ENCODE measurements around the gene NACC2.

Gene NACC2

GRCh38 chr9:136010176-136010575, 84.9 kb downstream of the NACC2 start:
- no peak overlapping the region for H3K27ac Mint-ChIP-seq

GRCh38 chr9:136009516-136009915, 85.6 kb downstream of the NACC2 start:
- ATAC-seq (ENCODE audit: low read depth) = no peak
- no peak for DNase-seq (ENCODE audit: low spot score in 2 of 2)
- H3K36me3 Mint-ChIP-seq = no peaks in the 10 kb centered on the region

More at GRCh38 chr9:136010176-136010575, 84.9 kb downstream of the NACC2 start:
- no peak for ATAC-seq (ENCODE audit: low read depth)
- Mint-ChIP-seq H3K36me3 (no peaks in the 10 kb centered on the region), H3K9me3 (no peaks in the 10 kb centered on the region), H3K27me3 (peaks cover 8% of the 10 kb centered on the region), H3K4me3 (no peak overlapping the region), H3K4me1 (no peaks in the 10 kb centered on the region)
- DNase-seq (ENCODE audit: low spot score in 2 of 2) = no peak

GRCh38 chr9:136008693-136008997, 86.4 kb downstream of the NACC2 start:
- Mint-ChIP-seq H3K27ac (no peak overlapping the region), H3K4me3 (no peak overlapping the region), H3K9me3 (no peaks in the 10 kb centered on the region), H3K4me1 (peaks cover 5% of the 10 kb centered on the region), H3K36me3 (no peaks in the 10 kb centered on the region), H3K27me3 (peaks cover 8% of the 10 kb centered on the region)
- ATAC-seq (ENCODE audit: low read depth) (no peak), DNase-seq (ENCODE audit: low spot score in 2 of 2) (no peak)

More at GRCh38 chr9:136009516-136009915, 85.6 kb downstream of the NACC2 start:
- Mint-ChIP-seq H3K4me1 (no peaks in the 10 kb centered on the region), H3K9me3 (no peaks in the 10 kb centered on the region), H3K27me3 (peaks cover 7% of the 10 kb centered on the region), H3K27ac (no peak overlapping the region), H3K4me3 (no peak overlapping the region)

- Mint-ChIP-seq H3K27me3 (peaks cover 8% of the 10 kb centered on the region), H3K4me3 (no peak overlapping the region), H3K36me3 (no peaks in the 10 kb centered on the region), H3K27ac (no peak overlapping the region), H3K9me3 (no peaks in the 10 kb centered on the region), H3K4me1 (peaks cover 5% of the 10 kb centered on the region)
- no peak for DNase-seq (ENCODE audit: low spot score in 2 of 2)
- ATAC-seq (ENCODE audit: low read depth) = no peak
These were observed 87.0 kb downstream of the NACC2 start for GRCh38 chr9:136007934-136008692.

GRCh38 chr9:136007276-136007933, 87.7 kb downstream of the NACC2 start:
- Mint-ChIP-seq H3K36me3 (no peaks in the 10 kb centered on the region), H3K9me3 (no peaks in the 10 kb centered on the region)

GRCh38 chr9:136006169-136006568, 88.9 kb downstream of the NACC2 start:
- H3K4me1 Mint-ChIP-seq = peaks cover 5% of the 10 kb centered on the region
- ATAC-seq (ENCODE audit: low read depth) = no peak
- H3K9me3 Mint-ChIP-seq = no peaks in the 10 kb centered on the region
- H3K36me3 Mint-ChIP-seq = no peaks in the 10 kb centered on the region
- peaks cover 10% of the 10 kb centered on the region for H3K27me3 Mint-ChIP-seq
- no peak overlapping the region for H3K4me3 Mint-ChIP-seq
- H3K27ac Mint-ChIP-seq = no peak overlapping the region
- DNase-seq (ENCODE audit: low spot score in 2 of 2) = no peak

More at GRCh38 chr9:136007276-136007933, 87.7 kb downstream of the NACC2 start:
- no peak overlapping the region for H3K27ac Mint-ChIP-seq
- no peak overlapping the region for H3K4me3 Mint-ChIP-seq
- DNase-seq (ENCODE audit: low spot score in 2 of 2) = no peak
- peaks cover 10% of the 10 kb centered on the region for H3K27me3 Mint-ChIP-seq
- H3K4me1 Mint-ChIP-seq = peaks cover 5% of the 10 kb centered on the region
- no peak for ATAC-seq (ENCODE audit: low read depth)

GRCh38 chr9:136004712-136005111, 90.4 kb downstream of the NACC2 start:
- peaks cover 10% of the 10 kb centered on the region for H3K27me3 Mint-ChIP-seq
- peaks cover 5% of the 10 kb centered on the region for H3K4me1 Mint-ChIP-seq
- H3K9me3 Mint-ChIP-seq = no peaks in the 10 kb centered on the region
- no peaks in the 10 kb centered on the region for H3K36me3 Mint-ChIP-seq
- no peak overlapping the region for H3K4me3 Mint-ChIP-seq
- ATAC-seq (ENCODE audit: low read depth) (no peak), DNase-seq (ENCODE audit: low spot score in 2 of 2) (no peak)
- H3K27ac Mint-ChIP-seq = no peak overlapping the region

- Mint-ChIP-seq H3K4me3 (no peak overlapping the region), H3K4me1 (peaks cover 5% of the 10 kb centered on the region), H3K36me3 (no peaks in the 10 kb centered on the region), H3K9me3 (no peaks in the 10 kb centered on the region), H3K27ac (no peak overlapping the region), H3K27me3 (peaks cover 10% of the 10 kb centered on the region)
- ATAC-seq (ENCODE audit: low read depth) (no peak), DNase-seq (ENCODE audit: low spot score in 2 of 2) (no peak)
These were observed 90.9 kb downstream of the NACC2 start for GRCh38 chr9:136004219-136004618.

- DNase-seq (ENCODE audit: low spot score in 2 of 2) (no peak), ATAC-seq (ENCODE audit: low read depth) (no peak)
- H3K36me3 Mint-ChIP-seq = no peaks in the 10 kb centered on the region
- H3K4me3 Mint-ChIP-seq = no peak overlapping the region
- peaks cover 5% of the 10 kb centered on the region for H3K4me1 Mint-ChIP-seq
- peaks cover 10% of the 10 kb centered on the region for H3K27me3 Mint-ChIP-seq
- no peaks in the 10 kb centered on the region for H3K9me3 Mint-ChIP-seq
- no peak overlapping the region for H3K27ac Mint-ChIP-seq
These were observed 91.5 kb downstream of the NACC2 start for GRCh38 chr9:136003411-136004218.

- H3K27me3 Mint-ChIP-seq = peaks cover 10% of the 10 kb centered on the region
- no peaks in the 10 kb centered on the region for H3K9me3 Mint-ChIP-seq
- no peak overlapping the region for H3K27ac Mint-ChIP-seq
- H3K36me3 Mint-ChIP-seq = no peaks in the 10 kb centered on the region
- H3K4me1 Mint-ChIP-seq = peaks cover 5% of the 10 kb centered on the region
- no peak for ATAC-seq (ENCODE audit: low read depth)
- no peak overlapping the region for H3K4me3 Mint-ChIP-seq
- no peak for DNase-seq (ENCODE audit: low spot score in 2 of 2)
These were observed 92.2 kb downstream of the NACC2 start for GRCh38 chr9:136002881-136003280.

GRCh38 chr9:136002215-136002614, 92.9 kb downstream of the NACC2 start:
- peaks cover 7% of the 10 kb centered on the region for H3K27me3 Mint-ChIP-seq
- ATAC-seq (ENCODE audit: low read depth) (no peak), DNase-seq (ENCODE audit: low spot score in 2 of 2) (no peak)
- no peak overlapping the region for H3K4me3 Mint-ChIP-seq
- no peaks in the 10 kb centered on the region for H3K36me3 Mint-ChIP-seq
- H3K9me3 Mint-ChIP-seq = no peaks in the 10 kb centered on the region
- H3K27ac Mint-ChIP-seq = no peak overlapping the region
- H3K4me1 Mint-ChIP-seq = peaks cover 5% of the 10 kb centered on the region

- Mint-ChIP-seq H3K9me3 (no peaks in the 10 kb centered on the region), H3K27ac (no peak overlapping the region)
- no peak for DNase-seq (ENCODE audit: low spot score in 2 of 2)
These were observed 93.9 kb downstream of the NACC2 start for GRCh38 chr9:136001231-136001630.

GRCh38 chr9:135998410-135999071, 96.5 kb downstream of the NACC2 start:
- H3K4me3 Mint-ChIP-seq = no peak overlapping the region
- H3K27ac Mint-ChIP-seq = no peak overlapping the region
- H3K4me1 Mint-ChIP-seq = no peaks in the 10 kb centered on the region
- H3K36me3 Mint-ChIP-seq = no peaks in the 10 kb centered on the region
- DNase-seq (ENCODE audit: low spot score in 2 of 2) = no peak
- ATAC-seq (ENCODE audit: low read depth) = no peak
- H3K27me3 Mint-ChIP-seq = peaks cover 2% of the 10 kb centered on the region
- no peaks in the 10 kb centered on the region for H3K9me3 Mint-ChIP-seq

More at GRCh38 chr9:136001231-136001630, 93.9 kb downstream of the NACC2 start:
- Mint-ChIP-seq H3K4me3 (no peak overlapping the region), H3K4me1 (peaks cover 5% of the 10 kb centered on the region), H3K27me3 (peaks cover 7% of the 10 kb centered on the region), H3K36me3 (no peaks in the 10 kb centered on the region)
- no peak for ATAC-seq (ENCODE audit: low read depth)

GRCh38 chr9:135998016-135998380, 97.1 kb downstream of the NACC2 start:
- DNase-seq (ENCODE audit: low spot score in 2 of 2) = no peak
- Mint-ChIP-seq H3K27me3 (peaks cover 2% of the 10 kb centered on the region), H3K9me3 (no peaks in the 10 kb centered on the region), H3K36me3 (no peaks in the 10 kb centered on the region), H3K4me3 (no peak overlapping the region), H3K27ac (no peak overlapping the region), H3K4me1 (no peaks in the 10 kb centered on the region)
- no peak for ATAC-seq (ENCODE audit: low read depth)
